ENCODE results near the gene LHFPL2. TPM values are rescaled to one million over a fixed set of nuclear protein-coding genes. Genes with fewer than 3 reads are reported as not detected.

Gene LHFPL2
- total RNA-seq = 56.9 and 70.9 TPM in 2 replicates

GRCh38 chr5:78648359-78649210 is at the start of gene LHFPL2:
TSS of gene LHFPL2 (minus strand) at chr5:78648772. CDS start at chr5:78510213, 138,559 bp downstream.

